Uterus (tissue), 2 donors: ENCODE measurements around the gene KCNK18.

Experiments used
- POLR2A ChIP-seq, 2 donors: fragments of 450-650 bp; IDR thresholded peaks; one replicate each; pipeline ENCODE4 v1.6.1; 2016; ENCODE audit warnings: antibody characterized with exemption in 2 of 2, mild to moderate bottlenecking in 1 of 2, moderate library complexity in 1 of 2
- TF ChIP-seq, protein P1 (sequence below), 4 experiments: fragments of 200-600 bp in 2 of 4; fragments of 450-650 bp in 2 of 4; sonication (generic) in 2 of 4; IDR thresholded peaks; one replicate each; pipeline ENCODE4 v1.5.1; 2016 to 2019; ENCODE audit warnings: antibody characterized with exemption in 4 of 4, mild to moderate bottlenecking in 2 of 4, moderate library complexity in 1 of 4

DNA sequence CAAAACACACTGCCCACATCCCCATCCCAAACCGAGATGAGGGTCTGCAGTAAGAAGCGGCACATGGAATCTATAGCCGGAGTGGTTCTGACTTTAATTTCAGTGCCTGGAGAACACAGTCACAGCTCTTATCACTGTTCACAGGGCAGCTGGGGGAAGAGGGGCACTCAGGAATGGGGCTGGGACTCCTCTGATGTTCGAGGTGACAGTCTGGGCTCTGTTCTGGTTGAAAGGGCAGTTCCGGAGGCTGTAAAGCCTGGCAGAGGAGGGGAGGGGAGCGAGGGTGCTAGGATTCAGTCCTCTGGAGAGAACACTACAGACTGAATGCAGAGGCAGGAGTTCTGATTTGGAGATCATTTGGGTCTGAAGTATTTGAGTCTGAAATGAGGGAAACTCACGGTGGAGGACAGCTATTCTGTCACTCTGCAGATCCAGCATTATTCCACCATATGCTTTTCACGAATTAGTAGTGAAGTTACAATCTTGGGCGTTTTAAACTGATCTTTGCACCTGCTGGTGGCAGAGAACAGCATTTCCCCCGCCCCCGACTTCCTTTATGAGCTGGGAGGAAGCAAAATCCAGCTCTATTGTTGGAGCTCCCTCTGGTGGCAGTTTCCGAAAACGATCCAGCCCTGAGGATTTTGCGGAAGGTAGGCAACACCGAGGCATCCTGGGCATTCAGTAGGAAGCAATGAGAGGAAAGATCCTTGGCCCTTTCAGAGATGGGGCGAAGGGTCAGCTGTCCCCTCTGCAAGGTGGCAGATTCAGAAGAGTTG lies 22.7 kb upstream of the KCNK18 start:
- TF ChIP-seq, protein P1, sequence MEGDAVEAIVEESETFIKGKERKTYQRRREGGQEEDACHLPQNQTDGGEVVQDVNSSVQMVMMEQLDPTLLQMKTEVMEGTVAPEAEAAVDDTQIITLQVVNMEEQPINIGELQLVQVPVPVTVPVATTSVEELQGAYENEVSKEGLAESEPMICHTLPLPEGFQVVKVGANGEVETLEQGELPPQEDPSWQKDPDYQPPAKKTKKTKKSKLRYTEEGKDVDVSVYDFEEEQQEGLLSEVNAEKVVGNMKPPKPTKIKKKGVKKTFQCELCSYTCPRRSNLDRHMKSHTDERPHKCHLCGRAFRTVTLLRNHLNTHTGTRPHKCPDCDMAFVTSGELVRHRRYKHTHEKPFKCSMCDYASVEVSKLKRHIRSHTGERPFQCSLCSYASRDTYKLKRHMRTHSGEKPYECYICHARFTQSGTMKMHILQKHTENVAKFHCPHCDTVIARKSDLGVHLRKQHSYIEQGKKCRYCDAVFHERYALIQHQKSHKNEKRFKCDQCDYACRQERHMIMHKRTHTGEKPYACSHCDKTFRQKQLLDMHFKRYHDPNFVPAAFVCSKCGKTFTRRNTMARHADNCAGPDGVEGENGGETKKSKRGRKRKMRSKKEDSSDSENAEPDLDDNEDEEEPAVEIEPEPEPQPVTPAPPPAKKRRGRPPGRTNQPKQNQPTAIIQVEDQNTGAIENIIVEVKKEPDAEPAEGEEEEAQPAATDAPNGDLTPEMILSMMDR (IDR thresholded peaks at IDR 0.05) = peak; percentile 63 to 78 (median 72)
- TF ChIP-seq POLR2A (IDR thresholded peaks at IDR 0.05) = no peak
